GM20000 (cell line): ENCODE data around the gene SEL1L3.

Experiments
- DNase-seq: peaks from one replicate; pipeline ENCODE4 v3.0.0; 2012; ENCODE audit warnings: low spot score
- TF ChIP-seq, protein P1 (sequence below): IDR thresholded peaks from 2 replicates; pipeline ENCODE4 v1.5.1; 2012; ENCODE audit warnings: mild to moderate bottlenecking, control low read depth; ENCODE audit errors: extremely low read depth, missing control alignments

SEL1L3 gene

GRCh38 chr4:25823632-25824031, 39.2 kb downstream of the SEL1L3 start:
- TF ChIP-seq, protein P1, sequence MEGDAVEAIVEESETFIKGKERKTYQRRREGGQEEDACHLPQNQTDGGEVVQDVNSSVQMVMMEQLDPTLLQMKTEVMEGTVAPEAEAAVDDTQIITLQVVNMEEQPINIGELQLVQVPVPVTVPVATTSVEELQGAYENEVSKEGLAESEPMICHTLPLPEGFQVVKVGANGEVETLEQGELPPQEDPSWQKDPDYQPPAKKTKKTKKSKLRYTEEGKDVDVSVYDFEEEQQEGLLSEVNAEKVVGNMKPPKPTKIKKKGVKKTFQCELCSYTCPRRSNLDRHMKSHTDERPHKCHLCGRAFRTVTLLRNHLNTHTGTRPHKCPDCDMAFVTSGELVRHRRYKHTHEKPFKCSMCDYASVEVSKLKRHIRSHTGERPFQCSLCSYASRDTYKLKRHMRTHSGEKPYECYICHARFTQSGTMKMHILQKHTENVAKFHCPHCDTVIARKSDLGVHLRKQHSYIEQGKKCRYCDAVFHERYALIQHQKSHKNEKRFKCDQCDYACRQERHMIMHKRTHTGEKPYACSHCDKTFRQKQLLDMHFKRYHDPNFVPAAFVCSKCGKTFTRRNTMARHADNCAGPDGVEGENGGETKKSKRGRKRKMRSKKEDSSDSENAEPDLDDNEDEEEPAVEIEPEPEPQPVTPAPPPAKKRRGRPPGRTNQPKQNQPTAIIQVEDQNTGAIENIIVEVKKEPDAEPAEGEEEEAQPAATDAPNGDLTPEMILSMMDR = no peak
- DNase-seq = no peak

DNA sequence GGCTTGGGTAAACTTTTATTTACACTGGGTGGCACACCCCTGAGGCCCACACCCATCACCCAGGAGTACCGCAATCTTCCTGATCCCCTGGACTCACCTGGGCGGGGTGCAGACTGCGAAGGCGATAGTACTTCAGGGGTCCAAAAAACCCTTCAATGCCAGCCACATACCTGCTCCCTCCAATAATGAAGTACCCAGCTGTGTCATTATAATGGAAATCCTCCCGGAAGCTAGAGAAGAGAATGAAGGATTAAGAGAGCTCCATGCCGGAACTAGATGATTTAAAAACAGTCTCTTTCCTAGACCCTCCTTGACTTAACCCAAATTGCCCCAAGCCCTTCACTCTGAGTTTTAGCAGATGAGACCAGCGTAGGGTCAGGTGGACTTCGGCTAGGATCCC, 40.9 kb downstream of the SEL1L3 start:
- DNase-seq = no peak
- TF ChIP-seq, protein P1 = no peak

DNA sequence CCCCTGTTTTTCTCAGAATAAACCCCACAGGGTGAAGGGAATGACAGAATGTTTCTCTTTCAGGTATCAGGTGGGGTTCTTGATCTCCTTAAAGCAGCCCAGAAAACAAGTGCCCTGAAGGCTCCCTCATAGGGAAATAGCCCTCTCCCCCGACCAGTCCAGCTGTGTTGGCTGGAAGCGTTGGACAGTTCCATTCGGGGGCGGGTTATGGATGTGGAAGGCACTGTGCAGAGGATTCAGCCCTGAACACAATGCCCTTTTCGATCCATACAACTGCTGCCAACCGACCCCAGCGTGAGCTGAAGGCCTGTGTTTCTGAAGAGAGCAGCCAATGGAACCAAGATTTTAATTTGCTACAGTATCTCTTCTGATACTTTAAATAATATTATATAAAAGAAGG, 41.5 kb downstream of the SEL1L3 start:
- DNase-seq = no peak

GRCh38 chr4:25818876-25819275, 43.9 kb downstream of the SEL1L3 start:
- TF ChIP-seq, protein P1 = no peak
- DNase-seq = no peak

More for the DNA sequence above, 41.5 kb downstream of the SEL1L3 start:
- TF ChIP-seq, protein P1 = no peak

DNA sequence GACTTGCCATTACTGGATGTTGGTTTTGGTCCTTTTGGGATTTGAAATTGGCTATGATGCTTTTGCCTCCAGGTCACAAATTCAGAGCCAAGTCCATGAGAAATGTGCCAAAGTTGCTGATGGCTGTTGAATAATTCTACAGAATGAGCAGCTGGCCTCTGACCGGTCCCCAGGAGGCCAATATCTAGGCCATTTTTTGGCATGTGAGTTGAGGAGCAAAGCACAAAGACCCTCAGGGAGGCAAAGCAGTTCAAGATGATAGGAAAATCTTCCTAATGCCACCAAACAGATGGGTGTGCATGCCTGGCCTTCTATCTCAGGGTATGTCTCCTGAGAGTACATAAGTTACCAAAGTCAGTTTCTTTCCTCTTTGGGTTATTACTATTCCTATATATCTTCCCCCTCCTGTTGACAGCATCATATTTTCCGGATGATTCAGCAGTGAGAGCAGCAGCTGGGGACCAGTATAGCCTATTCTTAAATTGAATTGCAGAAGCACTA, 44.4 kb downstream of the SEL1L3 start:
- TF ChIP-seq, protein P1 = no peak
- DNase-seq = no peak

DNA sequence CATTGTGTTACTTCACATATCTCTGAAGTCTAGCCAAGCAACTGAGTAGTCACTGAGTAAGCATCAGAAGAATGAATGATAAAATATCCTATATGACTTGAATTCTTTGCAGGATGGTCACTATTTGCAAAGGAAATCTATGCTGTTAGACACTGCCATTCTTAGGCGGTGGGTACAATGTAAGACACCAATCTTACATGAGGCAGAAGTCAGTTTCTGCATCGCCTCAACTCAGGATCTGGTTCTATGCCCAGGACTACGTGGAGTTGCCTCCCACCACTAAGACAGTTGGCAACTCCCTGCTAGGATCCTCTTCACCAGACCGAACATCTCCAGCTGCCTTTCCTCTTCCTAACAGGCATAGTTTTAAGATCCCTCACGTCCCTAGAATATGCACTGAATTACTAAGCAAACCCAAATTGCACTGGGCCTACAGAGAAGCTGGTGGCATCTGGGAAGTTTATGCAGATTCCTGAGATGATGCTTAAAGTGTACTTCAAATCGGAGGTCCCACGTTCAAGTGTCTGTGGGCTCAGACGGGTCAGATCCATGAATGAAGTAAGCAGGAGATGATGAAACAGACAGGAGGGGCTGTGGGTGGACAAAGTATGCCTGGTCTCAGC, 45.6 kb downstream of the SEL1L3 start:
- no peak for DNase-seq
- TF ChIP-seq, protein P1 = no peak

- no peak for DNase-seq
- TF ChIP-seq, protein P1 = no peak
These were observed 46.2 kb downstream of the SEL1L3 start for GRCh38 chr4:25816591-25817058.
